GM18499 (cell line): Measurements from ENCODE around the gene SLC39A11.
"Not testable (repeated sequence)": the region's sequence is repeated elsewhere in the genome, so short reads cannot be mapped to it uniquely, and the experiment has no call there.

Experiments
- ATAC-seq: cut with Tn5 transposase; IDR thresholded peaks from one replicate; pipeline ENCODE4 v1.9.1; 2021; ENCODE audit warnings: moderate number of reproducible peaks; ENCODE audit not compliant: insufficient read depth, unreplicated experiment

SLC39A11 gene

GRCh38 chr17:73015722-73016276, 76.7 kb downstream of the SLC39A11 start:
- ATAC-seq = no peak

GRCh38 chr17:73013816-73014663, 78.4 kb downstream of the SLC39A11 start:
- ATAC-seq = no peak

GRCh38 chr17:73013301-73013700, 79.2 kb downstream of the SLC39A11 start:
- ATAC-seq = no peak

GRCh38 chr17:73011016-73011486, 81.4 kb downstream of the SLC39A11 start:
- ATAC-seq = no peak

GRCh38 chr17:73010414-73010813, 82.1 kb downstream of the SLC39A11 start:
- ATAC-seq = no peak

- no peak for ATAC-seq
Measured at GRCh38 chr17:73007407-73007806, 85.1 kb downstream of the SLC39A11 start.

- no peak for ATAC-seq
Measured at GRCh38 chr17:73005360-73005759, 87.1 kb downstream of the SLC39A11 start.

- ATAC-seq = no peak
Measured at GRCh38 chr17:73003487-73003886, 89.0 kb downstream of the SLC39A11 start.

GRCh38 chr17:73000832-73001231, 91.7 kb downstream of the SLC39A11 start:
- no peak for ATAC-seq

- ATAC-seq = not testable (repeated sequence)
Measured at GRCh38 chr17:72999474-72999873, 93.0 kb downstream of the SLC39A11 start.

GRCh38 chr17:72998343-72998742, 94.1 kb downstream of the SLC39A11 start:
- no peak for ATAC-seq

GRCh38 chr17:72997559-72997958, 94.9 kb downstream of the SLC39A11 start:
- ATAC-seq = no peak

GRCh38 chr17:72996791-72997190, 95.7 kb downstream of the SLC39A11 start:
- no peak for ATAC-seq

- no peak for ATAC-seq
Measured at GRCh38 chr17:72995008-72995656, 97.4 kb downstream of the SLC39A11 start.

- ATAC-seq = not testable (repeated sequence)
Measured at GRCh38 chr17:72992783-72993467, 99.6 kb downstream of the SLC39A11 start.

- ATAC-seq = no peak
Measured at GRCh38 chr17:72991651-72992050, 100.8 kb downstream of the SLC39A11 start.

GRCh38 chr17:72989074-72989610, 103.3 kb downstream of the SLC39A11 start:
- no peak for ATAC-seq

- ATAC-seq = no peak
Measured at GRCh38 chr17:72988451-72988850, 104.0 kb downstream of the SLC39A11 start.

GRCh38 chr17:72987166-72987565, 105.3 kb downstream of the SLC39A11 start:
- no peak for ATAC-seq
